H1 (cell line): ENCODE data around the gene TP53I13. TPM values are rescaled to one million over a fixed set of nuclear protein-coding genes. Genes with fewer than 3 reads are reported as not detected.

Experiments used
- RNF2 ChIP-seq: fragments of 200-900, 300-1000 bp; sonication (generic); IDR thresholded peaks from 2 replicates; pipeline ENCODE4 v1.7.1; 2016; ENCODE audit warnings: borderline replicate concordance, low read depth, mild to moderate bottlenecking, antibody characterized with exemption, low read length; ENCODE audit not compliant: poor library complexity, severe bottlenecking; ENCODE audit errors: missing control alignments
- polyA plus RNA-seq, 7 experiments: library from polyadenylated mRNA; depleted of rRNA in 3 of 7; stranded (reverse) in 5 of 7; unstranded in 2 of 7; fragments of >200 nt in 5 of 7; fragments of 200-250 nt in 2 of 7; gene quantifications; 1 replicate in 5 of 7; 2 replicates in 1 of 7; 4 replicates in 1 of 7; pipeline versions ENCODE4 v1.2.1 to v1.2.3, GENCODE V29; 2011 to 2013; ENCODE audit warnings: missing spikeins in 2 of 7, mixed read lengths in 2 of 7
- total RNA-seq: library from RNA; stranded (reverse); fragmentation: NEBNext Ultra II Directional; extraction: Animal tissue kit (Norgen Biotek cat#: 25700); gene quantifications from 2 replicates; pipeline ENCODE4 v1.2.1, GENCODE V29; 2021

The TP53I13 gene
- total and polyA plus RNA-seq, 2 of the 8 experiments (the other 6 are each of a cell fraction or from before 2014, with no cell fraction given), result 22.4 to 35.7 TPM

DNA sequence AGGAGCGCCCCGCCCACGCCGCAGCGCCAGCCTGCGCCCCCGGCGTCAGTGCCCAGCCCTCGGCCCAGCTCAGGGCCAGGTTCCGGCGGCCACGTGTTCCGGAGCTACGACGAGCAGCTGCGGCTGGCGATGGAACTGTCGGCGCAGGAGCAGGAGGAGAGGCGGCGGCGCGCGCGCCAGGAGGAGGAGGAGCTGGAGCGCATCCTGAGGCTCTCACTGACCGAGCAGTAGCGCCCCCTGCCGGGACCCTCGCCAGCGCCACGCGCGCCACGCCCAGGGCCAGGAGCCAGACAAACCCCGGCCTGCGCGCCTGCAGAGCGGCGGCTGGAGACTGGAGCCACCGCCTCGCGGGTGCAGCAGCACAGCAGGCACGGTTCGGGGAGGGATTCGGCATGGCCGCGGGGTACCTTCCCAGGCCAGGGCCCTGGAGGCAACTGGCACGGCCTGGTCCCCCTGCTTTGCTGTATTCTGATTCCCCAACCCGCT lies 44.9 kb downstream of the TP53I13 start (continued):
- no peak for TF ChIP-seq RNF2
- TF ChIP-seq, all 59 proteins: peak for 18
